K562 (cell line): Measurements from ENCODE around the gene ADAR. TPM values are rescaled to one million over a fixed set of nuclear protein-coding genes. Genes with fewer than 3 reads are reported as not detected.
A peak's percentile ranks its signal among the peaks of the same experiment; 100 is the strongest.

Experiments used
- CEBPG ChIP-seq, 3 experiments: fragments of 200-800 bp in 1 of 3; sonication (Bioruptor generic) in 1 of 3; sonication (generic) in 1 of 3; formaldehyde crosslinking in 1 of 3; IDR thresholded peaks in 2 of 3; conservative IDR thresholded peaks in 1 of 3; 2 replicates each; pipeline versions ENCODE4 v1.6.1 to v1.8.0; 2016 to 2022; ENCODE audit warnings: missing compliant biosample characterization in 2 of 3, missing genetic modification characterization in 2 of 3, mild to moderate bottlenecking in 1 of 3, missing genetic modification reagents in 1 of 3
- CREBBP ChIP-seq: IDR thresholded peaks from one replicate; pipeline ENCODE4 v1.6.1; 2012; ENCODE audit warnings: low read depth, mild to moderate bottlenecking, control low read depth, inconsistent platforms, low read length
- E2F1 ChIP-seq: sonication (generic); formaldehyde crosslinking; IDR thresholded peaks from 2 replicates; pipeline ENCODE4 v1.8.1; 2023; ENCODE audit warnings: mild to moderate bottlenecking, missing genetic modification reagents, moderate library complexity
- EGR1 ChIP-seq: fragments of 450-650 bp; conservative IDR thresholded peaks from 2 replicates; pipeline ENCODE4 v1.6.1; 2017; ENCODE audit warnings: mild to moderate bottlenecking
- ESRRB ChIP-seq: fragments of 250-450 bp; sonication (Bioruptor Pico); IDR thresholded peaks from 2 replicates; pipeline ENCODE4 v1.5.0; 2020; ENCODE audit warnings: mild to moderate bottlenecking, moderate library complexity, borderline replicate concordance
- FOXJ2 ChIP-seq: fragments of 200-800 bp; sonication (Bioruptor generic); IDR thresholded peaks from 2 replicates; pipeline ENCODE4 v1.6.1; 2016; ENCODE audit warnings: missing genetic modification characterization, missing compliant biosample characterization
- GTF2E2 ChIP-seq: fragments of 200-800 bp; sonication (Bioruptor generic); IDR thresholded peaks from 2 replicates; pipeline ENCODE4 v1.6.1; 2016; ENCODE audit warnings: missing genetic modification characterization, missing compliant biosample characterization
- HLTF ChIP-seq: fragments of 450-650 bp; IDR thresholded peaks from 2 replicates; pipeline ENCODE4 v1.6.1; 2016
- KDM5B ChIP-seq: fragments of 200-600 bp; sonication (generic); IDR thresholded peaks from 2 replicates; pipeline ENCODE4 v1.6.1; 2012; ENCODE audit warnings: low read depth, mild to moderate bottlenecking, moderate library complexity, low read length, control low read depth, inconsistent platforms; ENCODE audit not compliant: insufficient replicate concordance
- MCM2 ChIP-seq: fragments of 450-650 bp; IDR thresholded peaks from 2 replicates; pipeline ENCODE4 v1.6.1; 2017; ENCODE audit warnings: low read depth, mild to moderate bottlenecking
- MLLT1 ChIP-seq, 2 experiments: fragments of 450-650 bp; IDR thresholded peaks; 2 replicates each; pipeline ENCODE4 v1.6.1; 2016
- MTA1 ChIP-seq: fragments of 450-650 bp; IDR thresholded peaks from 2 replicates; pipeline ENCODE4 v1.6.1; 2017; ENCODE audit warnings: borderline replicate concordance
- NCOA1 ChIP-seq: fragments of 450-650 bp; IDR thresholded peaks from 2 replicates; pipeline ENCODE4 v1.6.1; 2016; ENCODE audit warnings: low read depth
- NELFE ChIP-seq: IDR thresholded peaks from 2 replicates; pipeline ENCODE4 v1.6.1; 2011; ENCODE audit warnings: mild to moderate bottlenecking; ENCODE audit not compliant: insufficient read depth, insufficient read length
- RBM25 ChIP-seq: fragments of 200-400 bp; formaldehyde crosslinking; IDR thresholded peaks from 2 replicates; pipeline ENCODE4 v1.6.1; 2018; ENCODE audit warnings: low read length, low read depth, moderate library complexity; ENCODE audit not compliant: severe bottlenecking
- RCOR1 ChIP-seq, 2 experiments: IDR thresholded peaks; 2 replicates each; pipeline ENCODE4 v1.6.1; 2012; ENCODE audit warnings: low read depth in 2 of 2, low read length in 2 of 2, borderline replicate concordance in 1 of 2, improper control_type of control experiment in 1 of 2
- SMARCA4 ChIP-seq: fragments of 450-650 bp; IDR thresholded peaks from 2 replicates; pipeline ENCODE4 v1.6.1; 2016
- SRSF3 ChIP-seq: fragments of 200-400 bp; formaldehyde crosslinking; IDR thresholded peaks from 2 replicates; pipeline ENCODE4 v1.6.1; 2016; ENCODE audit warnings: mild to moderate bottlenecking, low read length, moderate library complexity; ENCODE audit not compliant: insufficient read depth
- TBP ChIP-seq: optimal IDR thresholded peaks from 2 replicates; pipeline ENCODE3; 2011; ENCODE audit warnings: low read depth, low read length, improper control_type of control experiment
- ZFX ChIP-seq: sonication (generic); formaldehyde crosslinking; IDR thresholded peaks from 2 replicates; pipeline ENCODE4 v1.8.0; 2022; ENCODE audit warnings: mild to moderate bottlenecking, missing genetic modification reagents, moderate library complexity
- ZNF124 ChIP-seq: sonication (generic); formaldehyde crosslinking; IDR thresholded peaks from 2 replicates; pipeline ENCODE4 v1.8.1; 2022; ENCODE audit warnings: missing genetic modification reagents
- ZNF354B ChIP-seq: fragments of 250-450 bp; sonication (Bioruptor Pico); IDR thresholded peaks from 2 replicates; pipeline ENCODE4 v1.4.0; 2020
- ZNF589 ChIP-seq: fragments of 200-800 bp; sonication (Bioruptor generic); IDR thresholded peaks from 2 replicates; pipeline ENCODE4 v1.6.1; 2016; ENCODE audit warnings: low read depth, missing genetic modification characterization, missing compliant biosample characterization
- ZNF740 ChIP-seq, 3 experiments: fragments of 200-800 bp in 1 of 3; sonication (Bioruptor generic) in 1 of 3; sonication (generic) in 1 of 3; formaldehyde crosslinking in 1 of 3; IDR thresholded peaks; 2 replicates each; pipeline versions ENCODE4 v1.6.1 to v1.8.0; 2016 to 2022; ENCODE audit warnings: mild to moderate bottlenecking in 2 of 3, missing compliant biosample characterization in 2 of 3, missing genetic modification characterization in 2 of 3, missing genetic modification reagents in 1 of 3
- polyA plus RNA-seq, 8 experiments: library from polyadenylated mRNA; depleted of rRNA in 4 of 8; stranded (reverse) in 5 of 8; unstranded in 3 of 8; fragments of >200 nt; fragmentation: Nextera tagmentation in 2 of 8; fragmentation: Illumina TruSeq in 1 of 8; extraction: Ambion mirVana in 2 of 8; extraction: Trizol in 1 of 8; gene quantifications; 2 replicates each; pipeline versions ENCODE4 v1.2.1 to v1.2.3, GENCODE V29; 2011 to 2014; ENCODE audit warnings: inconsistent platforms in 1 of 8, missing spikeins in 1 of 8
- total RNA-seq, 7 experiments: library from RNA; depleted of rRNA in 6 of 7; stranded (reverse); fragments of >200 nt in 6 of 7; fragmentation: Illumina TruSeq in 2 of 7; extraction: Trizol in 2 of 7; gene quantifications; 2 replicates each; pipeline versions ENCODE4 v1.2.1 to v1.2.3, GENCODE V29; 2011 to 2021; ENCODE audit warnings: low replicate concordance in 1 of 7

Gene ADAR
- total and polyA plus RNA-seq, 9 of the 15 experiments (the other 6 are each of a cell fraction or from before 2014, with no cell fraction given): 30.1 to 123 (median 60.2) TPM

- TF ChIP-seq FOXJ2 (tag): no peak
- peak; percentile 42 for TF ChIP-seq RBM25
- TF ChIP-seq ZNF740 (CRISPR knock-in tag; IDR thresholded peaks at IDR 0.05): peak; percentile 59; the same call in 1 of the 2 replicates
- TF ChIP-seq ZNF740 (tag; IDR thresholded peaks at IDR 0.05): peak in 1 of 2 experiments; percentile 90; a peak in 2 of 4 replicates
- TF ChIP-seq HLTF: 0 out of 2 replicates have a peak, but pooled peaks have one; percentile 50
- no peak for TF ChIP-seq ESRRB
- no peak for TF ChIP-seq CREBBP
- TF ChIP-seq MTA1: 0 out of 2 replicates have a peak, but pooled peaks have one; percentile 7
- TF ChIP-seq SRSF3: no peak
- TF ChIP-seq ZNF589 (CRISPR knock-in tag): no peak
- peak in 1 of 2 experiments; percentile 67; a peak in 1 of 4 replicates for TF ChIP-seq MLLT1 (IDR thresholded peaks at IDR 0.05)
- no peak for TF ChIP-seq TBP
- TF ChIP-seq ZFX: 0 out of 2 replicates have a peak, but pooled peaks have one; percentile 9
- TF ChIP-seq E2F1: no peak
- no peak for TF ChIP-seq CEBPG (CRISPR knock-in tag; IDR thresholded peaks at IDR 0.05)
- TF ChIP-seq CEBPG (tag; conservative IDR thresholded peaks at IDR 0.05 in 1 of 2, IDR thresholded peaks at IDR 0.05 in 1 of 2): peak; percentile 55 to 58; a peak in 1 of 4 replicates
- TF ChIP-seq NELFE: no peak
- peak; percentile 33; the same call in 1 of the 2 replicates for TF ChIP-seq EGR1
- TF ChIP-seq ZNF124 (CRISPR knock-in tag): no peak
- TF ChIP-seq KDM5B: no peak
- peak; percentile 8; the same call in 1 of the 2 replicates for TF ChIP-seq SMARCA4
- TF ChIP-seq MCM2: no peak
- TF ChIP-seq ZNF354B (CRISPR knock-in tag): no peak
- TF ChIP-seq GTF2E2 (tag): peak; percentile 27; the same call in 1 of the 2 replicates
- 0 out of 4 replicates have a peak, but pooled peaks of 1 of the 2 experiments have one; percentile 12 for TF ChIP-seq RCOR1 (IDR thresholded peaks at IDR 0.05; ENCODE audit: borderline replicate concordance in 1 of 2, low read depth in 2 of 2, low read length in 2 of 2)
- TF ChIP-seq NCOA1: 0 out of 2 replicates have a peak, but pooled peaks have one; percentile 35
Measured at GRCh38 chr1:154608397-154609270, 648 bp upstream of the ADAR start (continued).
